Measurements from ENCODE around the gene BBS2. TPM values are rescaled to one million over a fixed set of nuclear protein-coding genes. Genes with fewer than 3 reads are reported as not detected.

Gene BBS2
- total and polyA plus RNA-seq, 2 experiments from 2014 or later, result 13.7 to 25.2 TPM

DNA sequence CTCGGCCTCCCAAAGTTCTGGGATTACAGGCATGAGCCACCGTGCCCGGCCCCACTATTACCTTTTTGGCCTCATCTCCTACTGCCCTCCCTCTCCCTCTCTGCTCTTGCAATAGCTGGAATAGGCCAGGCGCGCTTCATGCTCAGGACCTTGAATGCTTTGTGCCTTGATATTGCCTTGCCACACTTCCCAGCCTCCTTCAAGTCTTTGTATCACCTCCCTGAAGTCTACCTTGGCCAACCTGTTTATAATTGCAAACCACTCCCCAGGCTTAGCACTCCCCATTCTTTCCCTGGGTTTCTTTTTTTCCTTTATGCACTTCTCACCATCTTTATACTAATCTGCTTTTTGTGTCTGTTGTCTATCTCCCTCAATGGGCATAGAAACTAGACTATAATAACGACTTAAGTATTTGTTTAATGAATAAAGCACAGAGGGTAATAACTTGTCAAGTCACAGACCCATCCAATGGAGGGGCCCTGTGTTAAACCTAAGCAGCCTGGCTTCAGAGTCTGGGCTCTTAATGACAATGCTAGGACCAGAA lies 61.8 kb downstream of the BBS2 start:
- TF ChIP-seq STAT1 (IDR thresholded peaks at IDR 0.05; ENCODE audit: unreplicated experiment) (no peak), POLR2AphosphoS5 (IDR thresholded peaks at IDR 0.05; ENCODE audit: low read depth) (no peak)
- Mint-ChIP-seq H3K27me3 (ENCODE audit: insufficient read depth, low read depth, poor library complexity) (no peaks in the 10 kb centered on the region), H3K9me3 (no peaks in the 10 kb centered on the region), H3K4me3 (no peak overlapping the region), H3K4me1 (no peaks in the 10 kb centered on the region), H3K27ac (no peak overlapping the region), H3K36me3 (ENCODE audit: low read depth) (peaks cover 70% of the 10 kb centered on the region)
- Histone ChIP-seq H3K4me2 (no peak overlapping the region), H3K4me3 (no peak overlapping the region), H3K4me1 (ENCODE audit: insufficient read depth) (0 out of 2 replicates have a peak, but pooled peaks cover 3% of the 10 kb centered on the region), H3K79me2 (replicated peaks; ENCODE audit: insufficient read depth) (peaks cover 8% of the 10 kb centered on the region), H3K27ac (ENCODE audit: low read depth) (no peak overlapping the region), H3K27me3 (ENCODE audit: insufficient read depth) (no peaks in the 10 kb centered on the region), H3K9me2 (ENCODE audit: insufficient read depth) (no peaks in the 10 kb centered on the region), H3K36me3 (ENCODE audit: insufficient read depth) (peaks cover 60% of the 10 kb centered on the region), H3F3A (replicated peaks; ENCODE audit: low read depth) (no peaks in the 10 kb centered on the region), H4K20me1 (replicated peaks; ENCODE audit: insufficient read depth) (peaks cover 27% of the 10 kb centered on the region), H2AFZ (no peak overlapping the region)
- no peak for ATAC-seq
- no peak for DNase-seq (ENCODE audit: low spot score)

GRCh38 chr16:56451753-56452689 lies 67.8 kb downstream of the BBS2 start:
- no peaks in the 10 kb centered on the region for H3K27me3 ChIP-seq (ENCODE audit: insufficient read depth)
- Mint-ChIP-seq H3K36me3 (ENCODE audit: low read depth) (peaks cover 34% of the 10 kb centered on the region), H3K27ac (peak overlapping the region; percentile 97), H3K4me1 (peaks cover 22% of the 10 kb centered on the region), H3K9me3 (no peaks in the 10 kb centered on the region), H3K27me3 (ENCODE audit: insufficient read depth, low read depth, poor library complexity) (no peaks in the 10 kb centered on the region), H3K4me3 (peak overlapping the region; percentile 95)
- H3K27ac ChIP-seq (ENCODE audit: low read depth), result peak overlapping the region; percentile 64; the same call in 1 of the 2 replicates
- ATAC-seq (peak; percentile 69), DNase-seq (ENCODE audit: low spot score) (peak; percentile 66)
- peaks cover 32% of the 10 kb centered on the region for H3K36me3 ChIP-seq (ENCODE audit: insufficient read depth)
- H3K4me2 ChIP-seq, result peak overlapping the region; percentile 86
- peaks cover 25% of the 10 kb centered on the region; the same call in 1 of the 2 replicates for H3K4me1 ChIP-seq (ENCODE audit: insufficient read depth)
- H4K20me1 ChIP-seq (replicated peaks; ENCODE audit: insufficient read depth), result peaks cover 49% of the 10 kb centered on the region
- H2AFZ ChIP-seq, result peak overlapping the region; percentile 80
- no peaks in the 10 kb centered on the region for H3K9me2 ChIP-seq (ENCODE audit: insufficient read depth)
- peaks cover 62% of the 10 kb centered on the region for H3K79me2 ChIP-seq (replicated peaks; ENCODE audit: insufficient read depth)
- TF ChIP-seq EZH2 (IDR thresholded peaks at IDR 0.05; ENCODE audit: low read depth, unreplicated experiment) (no peak), POLR2AphosphoS5 (IDR thresholded peaks at IDR 0.05; ENCODE audit: low read depth) (no peak), ETS1 (IDR thresholded peaks at IDR 0.05) (no peak)
- H3F3A ChIP-seq (replicated peaks; ENCODE audit: low read depth), result no peaks in the 10 kb centered on the region
- H3K4me3 ChIP-seq, result peak overlapping the region; percentile 92

DNA sequence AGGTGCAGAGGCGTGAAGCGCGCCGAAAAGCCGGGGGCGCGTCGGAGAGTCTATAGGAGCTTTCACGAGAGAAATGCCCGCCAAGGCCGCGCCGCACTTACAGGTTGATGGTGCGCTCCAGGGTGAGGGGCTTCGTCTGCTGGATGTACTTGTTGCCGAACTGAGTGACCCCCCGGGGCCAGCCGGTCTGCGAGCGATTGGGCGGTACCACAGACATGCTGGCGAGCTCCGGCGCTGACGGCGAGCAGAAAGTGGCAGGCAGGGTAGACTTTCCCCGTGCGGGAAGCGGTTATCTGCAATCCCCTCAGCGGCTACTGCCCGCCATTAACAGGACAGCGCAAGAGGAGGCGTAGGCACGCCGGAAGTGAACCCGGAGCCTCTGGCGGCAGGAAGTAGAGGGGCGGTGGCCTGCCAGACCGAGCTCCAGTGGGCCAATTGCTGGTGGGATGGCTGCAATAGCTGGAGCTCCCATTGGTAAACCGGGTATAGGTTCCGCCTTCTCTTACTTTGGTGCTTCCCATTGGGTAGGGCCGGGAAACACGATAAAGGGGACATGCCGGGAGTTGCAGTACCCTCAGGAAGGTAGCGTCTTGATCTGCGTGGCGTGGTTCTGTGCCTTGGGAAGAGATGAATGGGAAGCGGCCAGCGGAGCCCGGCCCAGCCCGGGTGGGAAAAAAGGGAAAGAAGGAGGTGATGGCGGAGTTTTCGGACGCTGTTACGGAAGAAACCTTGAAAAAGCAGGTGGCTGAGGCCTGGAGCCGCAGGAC lies 68.7 kb downstream of the BBS2 start, which contains the start of the genes NUDT21 and OGFOD1:
Gene NUDT21 (minus strand): TSS at position 347 of the 767 bp plus-strand sequence. CDS start 130 bp downstream, at position 217.
Gene OGFOD1 (plus strand): TSS at position 569 of the 767 bp plus-strand sequence. CDS start 59 bp downstream, at position 628.
- H3K79me2 ChIP-seq (replicated peaks; ENCODE audit: insufficient read depth), result peaks cover 71% of the 10 kb centered on the region
- peak within 1 kb of the TSS; percentile 80 for H2AFZ ChIP-seq
- peak; percentile 17; the same call in 1 of the 2 replicates for TF ChIP-seq CREB1 (CRISPR knock-in tag; IDR thresholded peaks at IDR 0.05; ENCODE audit: low read depth)
- TF ChIP-seq ETS1 (IDR thresholded peaks at IDR 0.05), result peak; percentile 79
- peak; percentile 73 for TF ChIP-seq POLR2AphosphoS5 (IDR thresholded peaks at IDR 0.05; ENCODE audit: low read depth)
- TF ChIP-seq, protein P1, sequence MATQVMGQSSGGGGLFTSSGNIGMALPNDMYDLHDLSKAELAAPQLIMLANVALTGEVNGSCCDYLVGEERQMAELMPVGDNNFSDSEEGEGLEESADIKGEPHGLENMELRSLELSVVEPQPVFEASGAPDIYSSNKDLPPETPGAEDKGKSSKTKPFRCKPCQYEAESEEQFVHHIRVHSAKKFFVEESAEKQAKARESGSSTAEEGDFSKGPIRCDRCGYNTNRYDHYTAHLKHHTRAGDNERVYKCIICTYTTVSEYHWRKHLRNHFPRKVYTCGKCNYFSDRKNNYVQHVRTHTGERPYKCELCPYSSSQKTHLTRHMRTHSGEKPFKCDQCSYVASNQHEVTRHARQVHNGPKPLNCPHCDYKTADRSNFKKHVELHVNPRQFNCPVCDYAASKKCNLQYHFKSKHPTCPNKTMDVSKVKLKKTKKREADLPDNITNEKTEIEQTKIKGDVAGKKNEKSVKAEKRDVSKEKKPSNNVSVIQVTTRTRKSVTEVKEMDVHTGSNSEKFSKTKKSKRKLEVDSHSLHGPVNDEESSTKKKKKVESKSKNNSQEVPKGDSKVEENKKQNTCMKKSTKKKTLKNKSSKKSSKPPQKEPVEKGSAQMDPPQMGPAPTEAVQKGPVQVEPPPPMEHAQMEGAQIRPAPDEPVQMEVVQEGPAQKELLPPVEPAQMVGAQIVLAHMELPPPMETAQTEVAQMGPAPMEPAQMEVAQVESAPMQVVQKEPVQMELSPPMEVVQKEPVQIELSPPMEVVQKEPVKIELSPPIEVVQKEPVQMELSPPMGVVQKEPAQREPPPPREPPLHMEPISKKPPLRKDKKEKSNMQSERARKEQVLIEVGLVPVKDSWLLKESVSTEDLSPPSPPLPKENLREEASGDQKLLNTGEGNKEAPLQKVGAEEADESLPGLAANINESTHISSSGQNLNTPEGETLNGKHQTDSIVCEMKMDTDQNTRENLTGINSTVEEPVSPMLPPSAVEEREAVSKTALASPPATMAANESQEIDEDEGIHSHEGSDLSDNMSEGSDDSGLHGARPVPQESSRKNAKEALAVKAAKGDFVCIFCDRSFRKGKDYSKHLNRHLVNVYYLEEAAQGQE (IDR thresholded peaks at IDR 0.05; ENCODE audit: unreplicated experiment), result no peak
- 0 out of 2 replicates have a peak, but pooled peaks have one; percentile 23 for TF ChIP-seq NANOG (IDR thresholded peaks at IDR 0.05; ENCODE audit: borderline replicate concordance)
- no peak for TF ChIP-seq JUNB (IDR thresholded peaks at IDR 0.05; ENCODE audit: unreplicated experiment)
- TF ChIP-seq EZH2 (IDR thresholded peaks at IDR 0.05; ENCODE audit: low read depth, unreplicated experiment), result no peak
- ATAC-seq (peak; percentile 98), DNase-seq (ENCODE audit: low spot score) (peak; percentile 98)
- peak within 1 kb of the TSS; percentile 92 for H3K4me3 ChIP-seq
- Mint-ChIP-seq H3K4me3 (peak within 1 kb of the TSS; percentile 95), H3K27me3 (ENCODE audit: insufficient read depth, low read depth, poor library complexity) (no peaks in the 10 kb centered on the region), H3K36me3 (ENCODE audit: low read depth) (peaks cover 30% of the 10 kb centered on the region), H3K4me1 (peaks cover 22% of the 10 kb centered on the region), H3K9me3 (no peaks in the 10 kb centered on the region), H3K27ac (peak within 1 kb of the TSS; percentile 97)
- H3F3A ChIP-seq (replicated peaks; ENCODE audit: low read depth), result no peaks in the 10 kb centered on the region
- no peaks in the 10 kb centered on the region for H3K9me2 ChIP-seq (ENCODE audit: insufficient read depth)
- H4K20me1 ChIP-seq (replicated peaks; ENCODE audit: insufficient read depth), result peaks cover 46% of the 10 kb centered on the region
- peaks cover 29% of the 10 kb centered on the region for H3K36me3 ChIP-seq (ENCODE audit: insufficient read depth)
- peak within 1 kb of the TSS; percentile 64; the same call in 1 of the 2 replicates for H3K27ac ChIP-seq (ENCODE audit: low read depth)
- H3K4me1 ChIP-seq (ENCODE audit: insufficient read depth), result peaks cover 25% of the 10 kb centered on the region; the same call in 1 of the 2 replicates
- no peaks in the 10 kb centered on the region for H3K27me3 ChIP-seq (ENCODE audit: insufficient read depth)
- H3K4me2 ChIP-seq, result peak within 1 kb of the TSS; percentile 92
